NCI-H1105 (cell line): ENCODE results near the gene MYO9A.
A peak's percentile ranks its signal among the peaks of the same experiment; 100 is the strongest.
"Not testable (repeated sequence)": the region's sequence is repeated elsewhere in the genome, so short reads cannot be mapped to it uniquely, and the experiment has no call there.

Source experiments
- DNase-seq: peaks from one replicate; lab custom pipeline; 2025; lab: John Stamatoyannopoulos, UW

MYO9A gene

GRCh38 chr15:71945012-71945411, 172.9 kb downstream of the MYO9A start:
- no peak for DNase-seq

- no peak for DNase-seq
Observed at GRCh38 chr15:71943806-71944205, 174.1 kb downstream of the MYO9A start.

DNA sequence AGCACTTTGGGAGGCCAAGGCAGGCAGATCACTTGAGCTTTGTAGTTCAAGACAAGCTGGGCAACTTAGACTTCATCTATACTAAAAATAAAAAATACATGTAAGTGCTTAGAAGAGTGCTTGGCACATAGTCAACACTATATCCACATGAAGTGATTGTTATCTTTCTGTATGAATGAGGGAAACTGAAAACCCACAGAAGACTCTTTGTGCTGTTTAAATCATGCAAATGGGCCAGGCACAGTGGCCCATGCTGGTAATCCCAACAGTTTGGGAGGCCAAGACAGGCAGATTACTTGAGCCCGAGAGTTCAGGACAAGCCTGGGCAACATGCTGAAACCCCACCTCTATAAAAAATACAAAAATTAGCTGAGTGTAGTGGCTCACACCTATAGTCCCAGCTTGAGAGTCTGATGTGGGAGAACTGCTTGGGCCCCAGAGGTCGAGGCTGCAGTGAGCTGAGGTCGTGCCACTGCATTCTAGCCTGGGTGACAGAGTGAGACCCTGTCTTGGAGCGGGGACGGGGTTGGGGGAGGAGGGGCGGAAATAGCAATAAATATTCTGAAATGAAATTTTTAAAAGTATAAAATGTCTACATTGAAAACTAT, 177.9 kb downstream of the MYO9A start:
- no peak for DNase-seq

GRCh38 chr15:71937650-71938311, 180.2 kb downstream of the MYO9A start:
- DNase-seq = no peak

DNA sequence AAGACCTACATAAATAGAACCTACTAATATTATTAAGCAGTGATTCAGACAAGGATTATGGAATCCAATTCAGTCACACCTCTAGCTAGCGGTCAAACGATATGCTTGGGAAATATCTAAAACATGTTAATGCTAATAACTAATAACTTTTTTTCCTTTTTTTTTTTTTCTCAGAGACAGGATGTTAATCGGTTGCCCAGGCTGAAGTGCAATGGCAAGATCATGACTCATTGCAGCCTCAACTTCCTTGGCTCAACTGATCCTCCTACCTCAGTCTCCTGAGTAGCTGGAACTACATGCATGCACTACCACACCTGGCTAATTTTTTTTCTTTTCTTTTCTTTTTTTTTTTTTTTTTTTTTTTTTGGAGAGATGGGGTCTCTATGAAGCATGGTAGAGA, 183.5 kb downstream of the MYO9A start:
- no peak for DNase-seq

GRCh38 chr15:71932689-71933088, 185.3 kb downstream of the MYO9A start:
- no peak for DNase-seq

GRCh38 chr15:71931261-71931660, 186.7 kb downstream of the MYO9A start:
- DNase-seq = no peak

DNA sequence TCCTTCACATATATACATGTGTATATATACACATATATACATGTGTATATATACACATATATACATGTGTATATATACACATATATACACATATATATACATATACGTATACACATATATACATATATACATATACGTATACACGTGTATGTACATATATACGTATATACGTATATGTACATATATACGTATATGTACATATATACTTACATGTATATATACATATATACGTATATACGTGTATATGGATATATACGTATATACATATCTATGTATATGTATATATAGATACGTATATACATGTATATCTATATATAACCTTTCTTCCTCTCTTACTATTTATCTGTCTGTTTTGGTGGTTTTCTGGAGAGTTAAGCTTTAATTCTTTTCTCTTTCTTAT, 192.8 kb downstream of the MYO9A start:
- no peak for DNase-seq

- no peak for DNase-seq
Observed at GRCh38 chr15:71921191-71921590, 196.8 kb downstream of the MYO9A start.

GRCh38 chr15:71920573-71920972, 197.4 kb downstream of the MYO9A start:
- DNase-seq = no peak

DNA sequence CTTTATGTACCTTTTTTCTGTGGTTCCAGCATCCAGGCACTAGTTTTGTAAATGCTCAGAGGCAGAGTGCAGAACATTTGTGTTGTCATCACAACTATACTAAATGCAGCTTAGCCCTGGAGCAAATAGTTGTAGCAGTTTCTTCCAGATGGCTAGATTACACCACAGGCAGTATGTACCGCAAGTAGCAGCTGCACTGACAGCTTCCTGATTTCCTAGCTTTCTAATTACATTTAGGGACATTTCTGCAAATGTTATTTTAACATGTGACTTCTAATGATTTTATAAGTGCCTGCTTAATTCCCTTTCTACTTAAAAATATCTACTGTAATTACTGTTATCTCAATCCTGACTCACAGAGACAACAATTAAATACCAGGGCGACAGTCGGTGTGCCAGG, 201.1 kb downstream of the MYO9A start:
- no peak for DNase-seq

DNA sequence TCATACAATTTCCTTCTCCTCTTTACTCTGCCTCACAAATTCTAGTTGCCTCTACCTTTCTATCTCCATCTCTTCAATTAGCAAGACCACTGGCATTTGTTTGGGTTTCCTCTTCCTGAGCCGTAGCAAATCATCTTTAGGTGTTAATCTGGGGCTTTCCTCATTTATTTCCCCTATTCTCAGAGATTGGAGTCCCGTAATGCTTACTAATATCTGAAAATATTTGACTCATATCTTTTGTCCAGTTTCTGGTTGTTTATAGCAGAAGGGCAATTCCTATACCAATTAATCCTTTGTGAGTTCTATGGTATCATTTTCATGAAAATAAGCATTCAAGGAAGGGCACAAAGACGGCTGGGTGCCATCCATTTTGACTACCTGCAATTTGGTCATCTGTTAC, 203.9 kb downstream of the MYO9A start:
- DNase-seq = no peak

DNA sequence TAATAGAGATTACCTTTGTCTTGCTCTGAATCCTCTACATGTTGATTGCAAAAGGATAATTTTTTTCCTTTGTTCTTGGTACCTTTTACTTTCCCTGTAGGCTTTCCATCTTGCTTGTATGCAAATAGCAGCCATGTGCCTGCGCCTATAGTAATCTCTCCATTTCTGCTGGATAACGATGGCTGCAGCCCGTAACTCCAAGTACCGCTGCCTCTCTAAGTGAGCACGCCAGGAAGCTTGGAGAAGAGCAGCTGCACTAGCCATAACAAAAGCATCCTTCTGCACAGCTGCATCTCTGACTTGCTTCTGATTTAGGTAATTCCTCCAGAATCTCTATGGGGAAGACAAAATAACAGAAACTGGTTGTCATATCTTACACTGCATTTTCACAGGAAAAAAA, 218.3 kb downstream of the MYO9A start:
- peak; percentile 45 for DNase-seq

DNA sequence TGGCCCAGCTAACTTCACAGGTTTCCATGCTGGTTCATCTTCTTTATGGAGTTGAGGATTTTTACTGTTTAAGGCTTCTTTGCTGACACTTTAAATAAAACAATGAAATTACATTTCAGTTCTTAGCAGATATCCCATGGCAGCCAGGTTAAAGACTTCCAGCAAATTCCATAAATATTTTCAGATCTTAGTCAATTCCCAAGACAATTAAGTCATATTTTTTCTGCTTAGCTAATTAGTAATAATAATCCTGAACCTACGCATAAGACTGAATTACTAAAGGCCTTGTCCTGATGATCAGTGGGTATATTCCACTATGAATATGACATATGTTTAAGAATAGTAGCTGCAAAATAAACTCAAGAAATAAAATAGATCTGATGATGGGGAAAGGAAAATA, 224.3 kb downstream of the MYO9A start:
- no peak for DNase-seq

DNA sequence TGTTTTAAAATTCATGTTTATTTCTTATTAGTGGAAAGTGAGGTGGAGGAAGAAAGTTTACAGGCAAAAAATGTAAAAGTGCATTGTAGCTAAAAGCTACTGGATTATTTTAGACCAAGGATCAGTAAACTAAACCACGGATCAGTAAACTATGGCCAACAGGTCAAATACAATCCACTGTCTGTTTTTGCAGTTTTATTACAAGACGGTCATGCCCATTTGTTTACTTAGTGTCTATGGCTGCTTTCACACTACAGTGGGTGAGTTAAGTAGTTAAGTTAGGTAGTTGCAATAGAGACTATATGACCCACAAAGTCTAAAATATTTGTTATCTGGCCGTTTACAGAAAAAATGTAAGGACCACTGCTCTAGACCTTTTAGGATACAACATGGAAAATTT, 225.6 kb downstream of the MYO9A start:
- no peak for DNase-seq

GRCh38 chr15:71891026-71891425, 226.9 kb downstream of the MYO9A start:
- no peak for DNase-seq

DNA sequence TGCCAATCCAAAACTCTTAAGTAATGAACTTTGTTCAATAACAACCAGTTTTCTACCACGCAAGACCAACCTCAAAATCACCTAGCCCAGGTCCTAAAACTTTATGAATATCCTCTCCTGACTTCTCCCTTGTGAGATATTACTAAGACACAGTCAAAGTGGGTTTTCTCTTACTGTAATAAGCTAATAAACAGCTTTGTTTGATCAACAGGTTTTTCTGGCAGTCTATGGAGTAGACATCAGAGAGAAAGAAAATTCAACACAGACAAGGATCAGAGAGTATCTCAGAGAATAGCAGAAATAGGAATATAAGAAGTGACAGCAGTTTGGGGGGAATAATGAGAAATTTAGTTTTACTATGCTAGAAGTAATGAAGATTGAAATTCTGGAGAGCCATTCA, 228.0 kb downstream of the MYO9A start:
- DNase-seq = no peak

GRCh38 chr15:71889385-71889784, 228.6 kb downstream of the MYO9A start:
- DNase-seq = no peak

DNA sequence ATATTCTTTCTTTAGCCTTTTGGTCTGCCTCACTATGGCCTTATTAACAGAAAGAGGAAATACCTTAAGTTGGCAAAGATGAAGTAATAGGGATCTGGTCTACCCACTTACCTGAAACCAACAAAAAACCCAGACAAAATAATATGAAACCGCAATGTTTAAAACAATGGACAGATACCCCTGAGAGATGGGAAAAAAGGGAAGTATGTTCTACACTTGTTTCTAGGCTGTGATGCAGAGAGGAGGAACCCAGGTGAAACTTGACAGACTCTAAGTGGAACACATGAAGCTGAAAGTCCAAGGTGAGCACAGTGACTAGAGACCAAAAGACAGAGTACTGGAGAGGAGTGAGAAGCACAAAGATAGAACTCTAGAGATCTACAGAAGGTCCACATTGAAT, 229.2 kb downstream of the MYO9A start:
- no peak for DNase-seq

- no peak for DNase-seq
Observed at GRCh38 chr15:71885390-71885789, 232.6 kb downstream of the MYO9A start.

DNA sequence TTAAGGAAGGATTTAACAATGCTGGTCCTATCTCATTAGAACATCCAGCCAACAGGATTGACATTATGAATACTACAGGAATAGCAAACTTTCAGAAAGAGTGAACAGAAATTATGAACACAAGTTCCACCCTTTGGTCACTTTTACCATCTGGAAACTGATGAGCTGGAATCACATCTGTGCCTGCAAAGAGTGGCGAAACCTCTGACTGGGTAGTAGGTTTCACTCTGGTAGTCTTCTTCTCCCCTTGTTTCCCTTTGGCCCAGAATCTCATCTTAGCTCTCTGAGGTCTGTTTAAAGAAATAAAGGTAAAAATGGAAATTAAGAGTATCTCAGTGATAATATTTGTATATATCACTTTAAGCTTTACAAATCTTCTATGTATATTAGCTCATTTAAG, 234.5 kb downstream of the MYO9A start:
- DNase-seq = no peak

- DNase-seq = no peak
Observed at GRCh38 chr15:71880276-71880675, 237.7 kb downstream of the MYO9A start.

GRCh38 chr15:71874245-71874644, 243.7 kb downstream of the MYO9A start:
- no peak for DNase-seq

DNA sequence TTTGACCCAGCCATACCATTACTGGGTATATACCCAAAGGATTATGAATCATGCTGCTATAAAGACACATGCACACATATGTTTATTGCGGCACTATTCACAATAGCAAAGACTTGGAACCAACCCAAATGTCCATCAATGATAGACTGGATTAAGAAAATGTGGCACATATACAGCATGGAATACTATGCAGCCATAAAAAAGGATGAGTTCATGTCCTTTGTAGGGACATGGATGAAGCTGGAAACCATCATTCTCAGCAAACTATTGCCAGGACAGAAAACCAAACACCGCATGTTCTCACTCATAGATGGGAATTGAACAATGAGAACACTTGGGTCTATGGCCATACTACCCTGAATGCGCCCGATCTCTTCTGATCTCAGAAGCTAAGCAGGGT, 259.7 kb downstream of the MYO9A start:
- not testable (repeated sequence) for DNase-seq
